ENCODE data around the gene ATP6V1G3. TPM values are rescaled to one million over a fixed set of nuclear protein-coding genes. Genes with fewer than 3 reads are reported as not detected.

Gene ATP6V1G3
- total RNA-seq, 1 donor from 2014 or later = not detected

GRCh38 chr1:198544265-198544664 is 3.8 kb upstream of the ATP6V1G3 start:
- Histone ChIP-seq H3K27ac (ENCODE audit: low read depth, low read length) (no peak overlapping the region), H3K4me3 (ENCODE audit: insufficient read depth, low read depth, low read length) (no peak overlapping the region), H2AFZ (ENCODE audit: low read depth, low read length) (no peak overlapping the region), H4K20me1 (ENCODE audit: insufficient read depth, low read length) (no peaks in the 10 kb centered on the region), H3K4me2 (ENCODE audit: low read length) (no peak overlapping the region), H3K4me1 (ENCODE audit: insufficient read depth, low read length) (no peaks in the 10 kb centered on the region), H3K27me3 (ENCODE audit: insufficient read depth, low read length) (no peaks in the 10 kb centered on the region), H3K9me3 (ENCODE audit: insufficient read depth, low read depth, low read length) (no peaks in the 10 kb centered on the region), H3K36me3 (ENCODE audit: insufficient read depth, low read length) (no peaks in the 10 kb centered on the region), H3K9ac (ENCODE audit: low read length) (no peak overlapping the region), H3K79me2 (ENCODE audit: insufficient read depth, low read length) (no peaks in the 10 kb centered on the region)
- no peaks in the 10 kb centered on the region for H3K4me1 Mint-ChIP-seq (ENCODE audit: low read depth, unreplicated experiment)
- DNase-seq (ENCODE audit: low read depth) (no peak), FAIRE-seq (no peak)
- TF ChIP-seq EZH2 (IDR thresholded peaks at IDR 0.05; ENCODE audit: insufficient read depth, low read length) (no peak), CTCF (IDR thresholded peaks at IDR 0.05; ENCODE audit: insufficient read depth, low read depth, low read length) (no peak)
- peaks cover 2% of the 10 kb centered on the region for H3K27me3 Mint-ChIP-seq (ENCODE audit: low read depth, unreplicated experiment)
- no peaks in the 10 kb centered on the region for H3K9me3 Mint-ChIP-seq (ENCODE audit: unreplicated experiment)
- no peak overlapping the region for H3K27ac Mint-ChIP-seq (ENCODE audit: unreplicated experiment)
- H3K36me3 Mint-ChIP-seq (ENCODE audit: low read depth, unreplicated experiment) = no peaks in the 10 kb centered on the region
- H3K4me3 Mint-ChIP-seq (ENCODE audit: unreplicated experiment) = no peak overlapping the region

GRCh38 chr1:198543670-198544260 is 3.3 kb upstream of the ATP6V1G3 start:
- no peak overlapping the region for H2AFZ ChIP-seq (ENCODE audit: low read depth, low read length)

More at GRCh38 chr1:198543670-198544260, 3.3 kb upstream of the ATP6V1G3 start:
- TF ChIP-seq EZH2 (IDR thresholded peaks at IDR 0.05; ENCODE audit: insufficient read depth, low read length) = no peak
- TF ChIP-seq CTCF (IDR thresholded peaks at IDR 0.05; ENCODE audit: insufficient read depth, low read depth, low read length) = no peak
- H3K79me2 ChIP-seq (ENCODE audit: insufficient read depth, low read length) = no peaks in the 10 kb centered on the region
- H3K27ac Mint-ChIP-seq (ENCODE audit: unreplicated experiment) = no peak overlapping the region
- H3K4me2 ChIP-seq (ENCODE audit: low read length) = no peak overlapping the region
- no peak overlapping the region for H3K9ac ChIP-seq (ENCODE audit: low read length)
- FAIRE-seq (peak; percentile 32), DNase-seq (ENCODE audit: low read depth) (no peak)
- no peaks in the 10 kb centered on the region for H3K9me3 Mint-ChIP-seq (ENCODE audit: unreplicated experiment)
- no peak overlapping the region for H3K27ac ChIP-seq (ENCODE audit: low read depth, low read length)
- H3K36me3 ChIP-seq (ENCODE audit: insufficient read depth, low read length) = no peaks in the 10 kb centered on the region
- no peak overlapping the region for H3K4me3 Mint-ChIP-seq (ENCODE audit: unreplicated experiment)
- H3K9me3 ChIP-seq (ENCODE audit: insufficient read depth, low read depth, low read length) = no peaks in the 10 kb centered on the region
- H3K27me3 Mint-ChIP-seq (ENCODE audit: low read depth, unreplicated experiment) = peaks cover 2% of the 10 kb centered on the region
- H3K4me1 Mint-ChIP-seq (ENCODE audit: low read depth, unreplicated experiment) = no peaks in the 10 kb centered on the region
- no peaks in the 10 kb centered on the region for H3K4me1 ChIP-seq (ENCODE audit: insufficient read depth, low read length)
- H4K20me1 ChIP-seq (ENCODE audit: insufficient read depth, low read length) = no peaks in the 10 kb centered on the region
- no peaks in the 10 kb centered on the region for H3K36me3 Mint-ChIP-seq (ENCODE audit: low read depth, unreplicated experiment)
- no peaks in the 10 kb centered on the region for H3K27me3 ChIP-seq (ENCODE audit: insufficient read depth, low read length)
- no peak overlapping the region for H3K4me3 ChIP-seq (ENCODE audit: insufficient read depth, low read depth, low read length)
